ENCODE results near the gene KDM2A.
"Not testable (repeated sequence)": the region's sequence is repeated elsewhere in the genome, so short reads cannot be mapped to it uniquely, and the experiment has no call there.

The KDM2A gene

DNA sequence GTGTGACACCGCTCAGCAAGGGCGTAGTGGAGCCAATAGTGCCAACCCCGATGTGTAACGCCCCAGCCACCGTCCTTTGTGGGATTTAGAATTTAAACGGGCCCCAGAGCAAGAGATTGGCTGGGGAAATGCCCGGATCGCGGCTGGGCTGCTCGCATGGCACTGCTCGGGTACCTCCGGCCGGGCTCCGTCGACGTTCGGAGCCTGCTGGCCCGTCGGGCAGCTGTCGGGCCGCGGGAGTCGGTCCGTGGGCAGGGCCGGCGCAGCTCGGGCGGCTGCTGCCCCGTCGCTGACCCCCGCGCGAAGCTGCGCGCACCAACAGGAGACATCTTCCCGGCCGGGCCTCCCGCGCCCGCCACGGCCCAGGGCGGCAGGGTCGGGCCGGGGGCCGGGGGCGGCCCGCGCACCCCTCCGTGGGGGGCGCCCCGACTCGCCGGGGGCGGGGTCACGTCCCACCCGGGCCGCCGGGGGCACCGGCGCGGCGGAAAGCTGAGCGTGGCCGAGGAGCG lies 1.3 kb upstream of the KDM2A start:
- no peak for DNase-seq (ENCODE audit: low read depth in 2 of 2)

DNA sequence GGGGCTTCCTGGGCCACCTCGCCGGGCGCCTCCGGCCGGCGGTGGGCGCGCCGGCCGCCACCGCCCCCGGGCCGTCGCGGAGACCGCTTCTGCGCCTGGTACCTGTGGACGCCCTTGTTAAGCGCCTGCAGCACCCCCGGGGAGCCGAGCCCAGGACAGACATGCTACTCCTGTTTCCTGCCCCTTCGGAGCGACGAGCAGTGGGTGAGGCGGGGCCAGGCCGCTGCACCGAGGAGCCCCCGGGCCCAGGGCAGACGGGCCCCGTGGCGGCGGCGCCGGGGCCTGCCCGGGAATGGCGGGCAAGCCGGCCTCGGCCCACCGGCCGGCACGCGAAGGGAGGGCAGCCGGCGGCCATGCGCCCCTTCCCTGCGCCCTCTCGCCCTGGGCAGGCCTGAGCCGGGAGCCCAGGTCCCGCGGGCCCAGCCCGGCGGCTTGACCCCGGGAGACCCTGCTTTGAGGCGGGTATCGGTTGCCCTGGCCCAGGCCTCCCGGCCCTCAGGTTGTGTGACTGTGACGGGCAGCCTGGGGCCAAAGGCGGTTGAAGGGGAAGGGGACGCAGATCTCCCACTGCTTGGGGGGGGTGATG lies 789 bp upstream of the KDM2A start:
- no peak for DNase-seq (ENCODE audit: low read depth in 2 of 2)

GRCh38 chr11:67119585-67120391 lies 725 bp downstream of the KDM2A start:
- DNase-seq (ENCODE audit: low read depth in 2 of 2), result no peak

DNA sequence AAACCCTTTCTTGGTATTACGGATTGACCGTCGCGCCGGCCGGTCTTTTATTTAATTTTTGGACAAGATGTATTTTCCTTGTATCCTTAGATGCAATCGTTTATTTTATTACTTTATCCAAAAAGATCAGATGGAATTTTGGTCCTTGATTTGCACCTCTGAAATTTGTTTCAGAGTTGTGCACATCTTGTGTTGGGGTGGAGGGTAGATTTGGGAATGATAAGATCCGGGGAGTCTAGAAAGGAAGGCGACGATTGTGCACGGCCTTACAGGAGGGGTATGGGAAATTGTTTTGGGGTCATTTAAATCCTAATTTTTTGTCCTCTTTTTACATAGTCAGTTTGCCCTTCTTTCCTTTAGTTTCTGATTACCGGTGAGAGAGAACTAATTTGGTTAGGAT lies 1.4 kb downstream of the KDM2A start:
- DNase-seq (ENCODE audit: low read depth in 2 of 2), result no peak

- no peak for DNase-seq (ENCODE audit: low read depth in 2 of 2)
Measured at GRCh38 chr11:67120881-67121710, 2.0 kb downstream of the KDM2A start.

GRCh38 chr11:67123801-67124200 lies 4.7 kb downstream of the KDM2A start:
- DNase-seq (ENCODE audit: low read depth in 2 of 2), result not testable (repeated sequence)

DNA sequence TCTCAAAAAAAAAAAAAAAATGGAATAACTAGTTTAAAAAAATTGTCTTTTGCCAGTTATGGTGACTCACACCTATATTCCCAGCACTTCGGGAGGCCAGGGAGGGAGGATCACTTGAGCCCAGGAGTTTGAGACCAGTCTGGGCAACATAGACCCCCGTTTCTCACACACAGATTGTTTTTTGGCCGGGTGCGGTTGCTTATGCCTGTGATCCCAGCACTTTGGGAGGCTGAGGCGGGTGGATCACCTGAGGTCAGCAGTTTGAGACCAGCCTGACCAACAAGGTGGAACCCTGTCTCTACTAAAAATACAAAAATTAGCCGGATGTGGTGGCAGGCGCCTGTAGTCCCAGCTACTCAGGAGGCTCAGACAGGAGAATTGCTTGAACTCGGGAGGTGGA lies 7.2 kb downstream of the KDM2A start:
- DNase-seq (ENCODE audit: low read depth in 2 of 2), result not testable (repeated sequence)

DNA sequence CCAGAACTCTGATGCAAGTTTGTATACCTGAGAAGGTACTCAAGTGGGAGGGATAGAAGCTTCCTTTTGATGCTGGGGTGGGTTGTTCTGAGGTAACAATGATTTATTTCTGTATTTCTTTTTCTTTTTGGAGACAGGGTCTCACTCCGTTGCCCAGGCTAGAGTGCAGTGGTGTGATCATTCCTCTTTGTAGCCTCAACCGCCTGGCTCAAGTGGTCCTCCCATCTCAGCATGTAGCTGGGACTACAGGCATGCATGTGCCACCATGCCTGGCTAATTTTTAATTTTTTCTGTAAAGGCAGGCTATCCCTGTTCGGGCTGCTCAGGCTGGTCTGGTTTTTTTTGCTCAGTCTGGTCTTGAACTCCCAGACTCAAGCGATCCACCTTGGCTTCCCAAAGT lies 7.9 kb downstream of the KDM2A start:
- no peak for DNase-seq (ENCODE audit: low read depth in 2 of 2)

DNA sequence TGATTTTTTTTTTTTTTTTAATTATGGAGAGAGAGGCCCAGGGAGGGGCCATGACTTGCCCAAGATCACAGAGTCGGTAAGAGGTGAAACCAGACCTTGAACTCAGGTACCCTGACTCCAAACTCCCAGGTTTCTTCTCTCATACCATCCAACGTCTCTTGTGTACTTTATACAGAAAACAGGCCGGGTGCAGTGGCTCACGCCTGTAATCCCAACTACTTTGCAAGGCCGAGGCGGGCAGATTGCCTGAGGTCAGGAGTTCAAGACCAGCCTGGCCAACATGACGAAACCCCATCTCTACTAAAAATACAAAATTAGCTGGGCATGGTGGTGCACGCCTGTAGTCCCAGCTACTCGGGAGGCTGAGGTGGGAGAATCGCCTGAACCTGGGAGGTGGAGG lies 11.8 kb downstream of the KDM2A start:
- not testable (repeated sequence) for DNase-seq (ENCODE audit: low read depth in 2 of 2)

DNA sequence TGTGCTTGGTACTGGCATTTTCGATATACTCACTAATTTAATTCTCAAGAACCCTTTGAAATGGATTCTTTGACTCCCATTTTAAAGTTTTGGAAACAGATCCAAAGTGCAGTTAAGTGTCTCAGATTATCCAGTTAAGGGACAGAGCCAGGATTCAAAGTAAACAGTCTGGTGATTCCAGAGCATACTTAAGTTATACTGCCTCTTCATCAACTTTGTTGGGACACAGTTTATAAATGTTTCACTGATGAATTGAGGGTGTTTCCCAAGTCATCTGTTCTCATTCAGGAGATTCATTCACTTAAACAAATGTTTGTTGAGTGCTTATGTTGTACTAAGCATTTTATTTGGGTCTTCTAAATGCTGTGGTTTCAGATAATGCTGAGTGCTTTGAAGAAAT lies 17.1 kb downstream of the KDM2A start:
- DNase-seq (ENCODE audit: low read depth in 2 of 2), result no peak

- no peak for DNase-seq (ENCODE audit: low read depth in 2 of 2)
Measured at GRCh38 chr11:67138922-67139321, 19.9 kb downstream of the KDM2A start.

- no peak for DNase-seq (ENCODE audit: low read depth in 2 of 2)
Measured at GRCh38 chr11:67146516-67147226, 27.6 kb downstream of the KDM2A start.

GRCh38 chr11:67153971-67154370 lies 34.9 kb downstream of the KDM2A start:
- DNase-seq (ENCODE audit: low read depth in 2 of 2), result no peak

DNA sequence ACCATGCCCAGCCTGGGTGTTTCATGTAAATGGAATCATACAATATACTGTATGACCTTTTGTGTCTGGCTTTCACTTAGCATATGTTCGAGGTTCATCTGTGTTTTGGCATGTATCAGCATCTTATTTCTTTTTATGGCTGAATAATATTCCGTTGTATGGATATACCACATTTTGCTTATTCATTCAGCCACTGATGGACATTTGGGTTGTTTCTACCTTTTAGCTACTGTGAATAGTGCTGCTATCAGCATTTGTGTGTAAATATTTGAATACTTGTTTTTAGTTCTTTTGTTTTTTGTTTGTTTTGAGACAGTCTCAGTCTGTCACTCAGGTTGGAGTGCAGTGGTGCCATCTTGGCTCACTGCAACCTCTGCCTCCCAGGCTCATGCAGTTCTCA lies 35.7 kb downstream of the KDM2A start:
- no peak for DNase-seq (ENCODE audit: low read depth in 2 of 2)

DNA sequence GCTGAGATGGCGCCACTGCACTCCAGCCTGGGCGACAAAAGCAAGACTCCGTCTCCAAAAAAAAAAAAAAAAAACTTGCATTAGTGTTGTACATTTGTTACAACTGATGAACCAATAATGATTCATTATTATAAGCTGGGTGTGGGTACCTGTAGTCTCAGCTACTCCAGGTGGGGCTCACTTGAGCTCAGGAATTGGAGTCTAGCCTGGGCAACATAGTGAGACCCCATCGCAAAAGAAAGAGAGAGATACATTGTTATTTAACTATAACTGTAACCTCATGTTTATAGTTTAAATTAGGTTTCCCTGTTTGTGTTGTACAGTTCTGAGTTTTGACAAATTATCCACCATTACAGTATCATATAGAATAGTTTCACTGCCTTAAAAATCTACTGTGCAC lies 38.6 kb downstream of the KDM2A start:
- DNase-seq (ENCODE audit: low read depth in 2 of 2), result no peak

DNA sequence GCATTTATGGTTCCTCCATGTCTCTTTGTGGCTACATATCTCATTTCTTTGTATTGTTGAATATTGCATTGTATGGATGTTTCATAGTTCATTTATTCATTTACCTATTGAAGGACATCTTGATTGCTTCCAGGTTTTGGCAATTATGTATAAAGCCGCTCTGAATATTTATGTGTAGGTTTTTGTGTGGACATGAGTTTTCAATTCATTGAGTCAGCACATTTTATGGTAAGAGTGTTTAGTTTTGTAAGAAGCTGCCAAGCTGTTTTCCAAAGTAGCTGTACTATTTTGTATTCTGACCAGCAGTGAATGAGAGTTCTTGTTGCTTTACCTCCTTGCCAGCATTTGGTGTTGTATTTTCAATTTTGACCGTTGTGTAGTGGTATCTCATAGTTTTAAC lies 39.2 kb downstream of the KDM2A start:
- no peak for DNase-seq (ENCODE audit: low read depth in 2 of 2)

- DNase-seq (ENCODE audit: low read depth in 2 of 2), result no peak
Measured at GRCh38 chr11:67160045-67160444, 41.0 kb downstream of the KDM2A start.

GRCh38 chr11:67160872-67161783 lies 42.1 kb downstream of the KDM2A start:
- DNase-seq (ENCODE audit: low read depth in 2 of 2), result no peak

GRCh38 chr11:67163006-67163405 lies 43.9 kb downstream of the KDM2A start:
- no peak for DNase-seq (ENCODE audit: low read depth in 2 of 2)

- DNase-seq (ENCODE audit: low read depth in 2 of 2), result no peak
Measured at GRCh38 chr11:67165623-67166022, 46.6 kb downstream of the KDM2A start.

DNA sequence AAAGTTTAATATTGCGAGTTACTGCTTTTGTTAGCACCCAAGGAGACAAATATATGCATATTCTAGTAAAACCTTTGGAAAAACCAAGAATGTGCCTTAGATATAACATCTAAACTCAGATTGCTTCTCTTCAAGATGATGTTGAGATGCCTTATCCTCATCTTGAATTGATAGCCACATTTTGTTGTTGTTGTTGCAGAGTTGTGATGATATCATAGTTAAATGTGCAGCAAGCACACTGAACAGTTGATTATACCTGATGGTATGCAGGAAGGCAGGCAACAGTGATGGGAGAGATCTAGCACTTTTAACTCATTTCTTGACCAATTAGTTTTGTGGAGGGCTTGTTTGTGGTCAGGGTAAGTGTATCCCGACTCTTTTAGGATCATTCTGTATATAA lies 48.0 kb downstream of the KDM2A start:
- DNase-seq (ENCODE audit: low read depth in 2 of 2), result no peak

Measured in stimulated activated CD8-positive, alpha-beta memory T cell treated with anti-CD3 and anti-CD28 coated beads, Interleukin-2, amount 100 ng/mL, for 1 hour (primary cell).